Fibroblast of lung (primary cell): ENCODE results near the gene DPH3. TPM values are rescaled to one million over a fixed set of nuclear protein-coding genes. Genes with fewer than 3 reads are reported as not detected.

Experiments used
- DNase-seq, 2 donors: peaks; one replicate each; pipeline versions ENCODE4 v3.0.0 to v3.0.0-alpha.2; 2010; ENCODE audit warnings: low read depth in 2 of 2
- H2AFZ ChIP-seq: 2 replicates; pipeline ENCODE4 v1.5.1; 2012; ENCODE audit warnings: low read length, control low read depth, inconsistent platforms
- H3K27ac ChIP-seq: 2 replicates; pipeline ENCODE4 v1.5.1; 2011; ENCODE audit warnings: low read length, control low read depth; ENCODE audit not compliant: insufficient read depth
- H3K27me3 ChIP-seq: 2 replicates; pipeline ENCODE4 v1.5.1; 2011; ENCODE audit warnings: mild to moderate bottlenecking, low read length; ENCODE audit not compliant: control insufficient read depth, insufficient read depth
- H3K36me3 ChIP-seq: 2 replicates; pipeline ENCODE4 v1.5.1; 2011; ENCODE audit warnings: low read length; ENCODE audit not compliant: control insufficient read depth, insufficient read depth
- H3K4me1 ChIP-seq: 2 replicates; pipeline ENCODE4 v1.5.1; 2011; ENCODE audit warnings: low read length; ENCODE audit not compliant: control insufficient read depth, insufficient read depth; ENCODE audit errors: extremely low read depth
- H3K4me2 ChIP-seq: 2 replicates; pipeline ENCODE4 v1.5.1; 2011; ENCODE audit warnings: low read length, control low read depth; ENCODE audit not compliant: insufficient read depth; ENCODE audit errors: extremely low read depth
- H3K4me3 ChIP-seq, 4 experiments: fragments of 200-600 bp in 1 of 4; sonication (generic) in 1 of 4; replicated peaks in 1 of 4; 2 replicates each; pipeline ENCODE4 v1.5.1; 2011 to 2016; ENCODE audit warnings: low read length in 4 of 4, low read depth in 3 of 4, mild to moderate bottlenecking in 3 of 4, control low read depth in 2 of 4, inconsistent platforms in 1 of 4, mixed read lengths in 1 of 4; ENCODE audit not compliant: insufficient read depth in 1 of 4; ENCODE audit errors: control extremely low read depth in 1 of 4
- H3K79me2 ChIP-seq: 2 replicates; pipeline ENCODE4 v1.5.1; 2012; ENCODE audit warnings: mild to moderate bottlenecking, low read length, inconsistent platforms; ENCODE audit not compliant: control insufficient read depth, insufficient read depth
- H3K9ac ChIP-seq: 2 replicates; pipeline ENCODE4 v1.5.1; 2011; ENCODE audit warnings: mild to moderate bottlenecking, low read length, control low read depth; ENCODE audit not compliant: insufficient read depth
- H3K9me3 ChIP-seq: 2 replicates; pipeline ENCODE4 v1.5.1; 2012; ENCODE audit warnings: low read depth, low read length; ENCODE audit not compliant: control insufficient read depth, insufficient read depth
- H4K20me1 ChIP-seq: 2 replicates; pipeline ENCODE4 v1.5.1; 2011; ENCODE audit warnings: low read length; ENCODE audit not compliant: control insufficient read depth, insufficient read depth; ENCODE audit errors: extremely low read depth
- EZH2 ChIP-seq: IDR thresholded peaks from 2 replicates; pipeline ENCODE4 v1.5.1; 2012; ENCODE audit warnings: low read length, control low read depth, mild to moderate bottlenecking; ENCODE audit errors: missing control alignments
- polyA plus RNA-seq, 2 donors: library from polyadenylated mRNA; depleted of rRNA in 1 of 2; stranded (reverse) in 1 of 2; unstranded in 1 of 2; fragments of >200 nt; gene quantifications; 2 replicates each; pipeline ENCODE4 v1.2.1, GENCODE V29; 2011 to 2012; ENCODE audit warnings: missing spikeins in 1 of 2
- total RNA-seq: library from RNA; depleted of rRNA; stranded (reverse); fragments of >200 nt; gene quantifications from 2 replicates; pipeline ENCODE4 v1.2.1, GENCODE V29; 2014
- TF ChIP-seq, protein P1 (sequence below), 2 donors: IDR thresholded peaks in 1 of 2; conservative IDR thresholded peaks in 1 of 2; 1 replicate in 1 of 2; 2 replicates in 1 of 2; pipeline ENCODE4 v1.5.1; 2011 to 2012; ENCODE audit warnings: low read length in 2 of 2, control low read depth in 1 of 2, inconsistent platforms in 1 of 2, low read depth in 1 of 2, mild to moderate bottlenecking in 1 of 2

DPH3 gene
- total and polyA plus RNA-seq, 2 donors (not counting 1 experiment from before 2014, with no cell fraction given): 28.1 to 28.2 TPM

DNA sequence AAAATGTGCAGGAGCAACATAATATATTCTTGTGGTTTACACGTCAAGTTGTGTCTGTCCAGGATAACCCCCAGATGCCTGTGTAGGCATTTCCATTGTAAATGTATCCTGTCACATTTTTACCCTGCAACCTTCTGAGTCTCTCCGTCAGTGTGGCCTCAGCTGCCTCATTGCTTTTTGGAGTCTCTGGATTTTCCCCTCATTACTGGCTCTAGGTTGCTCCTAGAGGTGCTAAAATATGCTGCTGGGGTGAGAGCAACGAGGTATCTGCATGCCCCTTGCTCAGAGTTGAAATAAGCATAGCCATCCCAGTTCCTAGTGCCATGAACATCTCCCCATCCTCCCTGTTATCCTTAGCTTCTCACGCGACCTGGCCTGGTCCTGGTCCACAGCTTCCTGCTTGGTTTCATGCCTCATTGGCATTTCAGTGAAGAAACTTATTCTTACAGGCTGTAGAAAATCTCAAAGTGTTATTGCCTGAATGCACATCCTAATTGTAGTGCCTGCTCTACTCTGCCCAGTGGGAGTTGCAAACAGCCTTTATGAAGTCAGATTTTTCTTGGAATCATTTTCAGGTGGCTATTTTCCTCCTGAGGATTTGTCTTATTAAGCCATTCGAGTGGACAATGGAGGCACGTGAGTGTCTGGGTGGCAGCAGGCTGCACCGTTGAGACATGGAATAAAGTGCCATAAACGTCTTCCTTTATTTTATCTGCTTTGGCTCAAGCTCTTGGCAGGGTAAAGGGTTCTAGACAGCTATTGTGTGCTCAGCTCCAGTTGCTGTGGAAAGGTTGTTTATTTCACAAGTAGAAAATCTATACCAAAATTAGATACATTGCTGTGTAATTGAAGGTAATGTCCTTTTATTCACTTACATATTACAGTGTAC, 33.5 kb upstream of the DPH3 start:
- Histone ChIP-seq H3K9me3 (no peaks in the 10 kb centered on the region), H3K27me3 (no peaks in the 10 kb centered on the region), H4K20me1 (no peaks in the 10 kb centered on the region), H3K36me3 (no peaks in the 10 kb centered on the region), H2AFZ (no peak overlapping the region), H3K4me3 (no peak overlapping the region), H3K79me2 (no peaks in the 10 kb centered on the region), H3K4me1 (no peaks in the 10 kb centered on the region), H3K4me2 (no peak overlapping the region), H3K27ac (no peak overlapping the region), H3K9ac (no peak overlapping the region)
- TF ChIP-seq EZH2: no peak
- TF ChIP-seq, protein P1, sequence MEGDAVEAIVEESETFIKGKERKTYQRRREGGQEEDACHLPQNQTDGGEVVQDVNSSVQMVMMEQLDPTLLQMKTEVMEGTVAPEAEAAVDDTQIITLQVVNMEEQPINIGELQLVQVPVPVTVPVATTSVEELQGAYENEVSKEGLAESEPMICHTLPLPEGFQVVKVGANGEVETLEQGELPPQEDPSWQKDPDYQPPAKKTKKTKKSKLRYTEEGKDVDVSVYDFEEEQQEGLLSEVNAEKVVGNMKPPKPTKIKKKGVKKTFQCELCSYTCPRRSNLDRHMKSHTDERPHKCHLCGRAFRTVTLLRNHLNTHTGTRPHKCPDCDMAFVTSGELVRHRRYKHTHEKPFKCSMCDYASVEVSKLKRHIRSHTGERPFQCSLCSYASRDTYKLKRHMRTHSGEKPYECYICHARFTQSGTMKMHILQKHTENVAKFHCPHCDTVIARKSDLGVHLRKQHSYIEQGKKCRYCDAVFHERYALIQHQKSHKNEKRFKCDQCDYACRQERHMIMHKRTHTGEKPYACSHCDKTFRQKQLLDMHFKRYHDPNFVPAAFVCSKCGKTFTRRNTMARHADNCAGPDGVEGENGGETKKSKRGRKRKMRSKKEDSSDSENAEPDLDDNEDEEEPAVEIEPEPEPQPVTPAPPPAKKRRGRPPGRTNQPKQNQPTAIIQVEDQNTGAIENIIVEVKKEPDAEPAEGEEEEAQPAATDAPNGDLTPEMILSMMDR (conservative IDR thresholded peaks at IDR 0.05 in 1 of 2, IDR thresholded peaks at IDR 0.05 in 1 of 2; ENCODE audit: low read depth in 1 of 2, low read length in 2 of 2): no peak
- no peak for DNase-seq

DNA sequence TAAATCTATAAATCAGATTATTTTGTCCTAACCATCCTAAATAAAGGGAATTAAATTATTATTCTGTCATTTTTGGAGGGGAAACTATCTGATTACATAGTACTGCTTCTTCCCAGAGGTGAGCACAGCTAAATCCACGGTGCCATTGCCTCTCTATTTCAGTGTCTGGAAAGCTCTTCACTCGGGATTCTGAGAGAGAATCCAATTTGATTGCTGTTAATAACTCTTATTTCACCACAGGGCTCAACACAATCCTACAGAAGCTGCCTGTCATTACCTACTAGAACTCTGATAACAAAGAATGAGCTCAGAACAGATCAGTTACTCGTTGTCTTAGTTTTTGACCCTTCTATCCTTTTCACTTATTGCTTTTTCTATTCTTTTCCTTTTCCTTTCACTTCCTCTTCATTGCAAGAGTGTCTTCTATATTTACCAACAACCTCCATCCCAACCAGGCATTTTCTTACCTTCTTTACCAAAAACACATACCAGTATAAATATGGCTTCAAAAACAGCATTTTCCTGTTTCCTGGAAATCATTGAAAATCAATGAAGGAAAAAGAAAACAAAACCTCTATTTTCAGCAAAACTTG, 30.7 kb upstream of the DPH3 start:
- H3K36me3 ChIP-seq: no peaks in the 10 kb centered on the region
- no peak overlapping the region for H3K4me2 ChIP-seq
- no peak overlapping the region for H3K4me3 ChIP-seq
- H3K79me2 ChIP-seq: no peaks in the 10 kb centered on the region
- H2AFZ ChIP-seq: no peak overlapping the region
- TF ChIP-seq, protein P1 (conservative IDR thresholded peaks at IDR 0.05 in 1 of 2, IDR thresholded peaks at IDR 0.05 in 1 of 2; ENCODE audit: low read depth in 1 of 2, low read length in 2 of 2): no peak
- TF ChIP-seq EZH2: no peak
- no peaks in the 10 kb centered on the region for H3K27me3 ChIP-seq
- no peak overlapping the region for H3K9ac ChIP-seq
- no peaks in the 10 kb centered on the region for H3K4me1 ChIP-seq
- no peaks in the 10 kb centered on the region for H3K9me3 ChIP-seq
- H3K27ac ChIP-seq: no peak overlapping the region
- no peaks in the 10 kb centered on the region for H4K20me1 ChIP-seq
- no peak for DNase-seq

DNA sequence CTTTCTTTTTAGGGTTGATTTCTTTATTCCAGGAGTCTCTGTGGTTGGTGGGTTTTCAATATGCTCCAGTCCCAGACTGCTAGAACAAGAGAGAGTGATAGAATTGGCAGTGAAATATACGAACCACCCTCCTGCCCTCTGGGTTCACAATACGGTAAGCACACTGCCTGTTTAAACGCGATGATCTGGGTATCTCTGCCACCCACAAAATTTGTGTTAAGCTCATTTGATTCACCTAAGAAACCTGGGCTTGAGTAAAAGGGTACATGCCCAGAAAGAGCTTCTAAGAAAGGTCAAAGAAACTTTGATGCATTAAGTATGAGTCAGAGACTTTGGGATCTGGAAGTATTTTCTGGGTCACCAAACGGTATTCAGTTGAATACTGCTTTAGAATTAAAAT, 30.1 kb upstream of the DPH3 start:
- no peak overlapping the region for H3K9ac ChIP-seq
- H3K27ac ChIP-seq: no peak overlapping the region
- H3K4me3 ChIP-seq: no peak overlapping the region
- no peak for TF ChIP-seq EZH2
- TF ChIP-seq, protein P1 (conservative IDR thresholded peaks at IDR 0.05 in 1 of 2, IDR thresholded peaks at IDR 0.05 in 1 of 2; ENCODE audit: low read depth in 1 of 2, low read length in 2 of 2): no peak
- no peaks in the 10 kb centered on the region for H3K27me3 ChIP-seq
- no peaks in the 10 kb centered on the region for H3K9me3 ChIP-seq
- H3K36me3 ChIP-seq: no peaks in the 10 kb centered on the region
- no peaks in the 10 kb centered on the region for H3K79me2 ChIP-seq
- DNase-seq: no peak
- no peaks in the 10 kb centered on the region for H3K4me1 ChIP-seq
- H2AFZ ChIP-seq: no peak overlapping the region
- H4K20me1 ChIP-seq: no peaks in the 10 kb centered on the region
- no peak overlapping the region for H3K4me2 ChIP-seq
